Measurements from ENCODE around the gene P2RX2.

Gene P2RX2

DNA sequence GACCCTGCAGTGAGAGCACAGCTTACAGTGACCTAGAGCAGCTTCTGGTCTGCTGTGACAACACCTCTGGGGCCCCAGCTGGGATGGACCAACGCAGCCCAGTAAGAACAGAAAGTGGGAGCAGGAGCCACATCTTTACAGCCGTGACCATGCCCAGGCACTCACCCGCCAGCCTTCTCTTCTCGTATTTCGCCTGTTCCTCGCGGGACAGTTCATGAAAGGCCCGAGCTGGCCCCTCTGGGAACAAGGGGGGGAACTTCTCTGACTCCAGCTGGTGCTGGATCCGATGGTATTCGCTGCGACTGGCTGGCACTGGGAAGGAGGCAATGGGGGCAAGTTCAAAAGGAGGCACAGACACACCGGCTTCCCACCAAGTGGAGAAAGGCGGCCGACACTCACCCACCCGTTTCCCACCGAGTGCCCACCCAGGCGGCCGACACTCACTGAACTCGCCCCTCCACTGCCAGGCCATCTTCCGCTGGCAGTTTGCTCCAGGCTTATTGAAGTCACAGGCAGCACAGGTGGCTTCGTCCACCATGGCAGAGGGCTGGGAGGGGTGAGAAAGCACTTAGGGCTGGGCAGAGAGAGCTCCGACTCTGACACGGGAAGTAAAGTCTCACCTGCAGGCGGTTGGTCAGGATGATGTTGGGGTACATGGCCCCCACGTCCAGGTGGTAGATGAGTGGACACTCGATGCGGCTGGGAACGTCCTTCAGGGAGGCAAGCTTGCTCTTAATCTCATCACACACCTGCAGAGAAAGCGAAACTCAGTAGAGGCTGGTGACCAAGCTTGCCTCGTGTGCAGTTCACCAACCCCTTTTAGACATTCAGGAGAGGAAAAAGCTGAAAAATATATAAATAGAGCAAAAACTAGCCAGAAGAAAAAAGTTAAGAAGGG is 49.9 kb downstream of the P2RX2 start:
- no peak for DNase-seq

DNA sequence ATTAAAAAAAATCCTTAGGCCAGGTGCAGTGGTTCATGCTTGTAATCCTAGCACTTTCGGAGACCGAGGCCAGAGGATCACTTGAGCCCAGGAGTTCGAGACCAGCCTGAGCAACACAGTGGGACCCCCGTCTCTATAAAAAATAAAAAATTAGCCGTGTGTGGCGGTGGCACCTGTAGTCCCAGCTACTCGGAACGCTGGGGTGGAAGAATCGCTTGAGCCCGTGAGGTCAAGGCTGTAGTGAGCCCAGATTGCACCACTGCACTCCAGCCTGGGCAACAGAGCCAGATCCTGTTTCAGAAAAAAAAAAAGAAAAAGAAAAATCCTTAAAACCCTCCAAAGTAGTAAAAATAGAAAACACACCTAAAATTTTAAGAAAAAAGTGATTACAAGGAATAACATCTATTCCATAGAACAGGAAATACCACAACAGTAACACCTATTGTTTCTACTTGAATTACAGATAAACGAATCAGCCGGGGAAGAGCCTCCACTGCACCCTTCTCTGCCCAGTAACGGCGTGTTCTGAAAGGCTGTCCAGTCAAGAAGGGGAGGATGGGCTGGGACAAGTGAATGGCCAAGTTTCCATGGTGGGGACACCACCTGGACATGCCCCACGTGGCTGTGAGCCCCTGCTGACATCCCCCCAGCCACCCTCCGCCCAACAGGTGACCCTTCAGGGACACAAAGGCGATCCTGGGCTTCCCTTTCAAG is 50.7 kb downstream of the P2RX2 start:
- no peak for DNase-seq
